Caco-2 (cell line): ENCODE data around the gene NEUROD4. TPM values are rescaled to one million over a fixed set of nuclear protein-coding genes. Genes with fewer than 3 reads are reported as not detected.

Experiments used
- BruUV-seq: library from RNA; stranded (reverse); fragments of 400-500 nt; replicated peaks from 2 replicates; lab custom pipeline; 2021; lab: Mats Ljungman, UMichigan
- CTCF ChIA-PET: fragments of 300-600 bp; sonication (Branson Sonifier 250); formaldehyde crosslinking; loops from one replicate; lab custom pipeline; 2022; ENCODE audit warnings: antibody characterized with exemption; lab: Charles Lee
- POLR2A ChIA-PET: fragments of 300-600 bp; sonication (Branson Sonifier 250); formaldehyde crosslinking; loops from one replicate; lab custom pipeline; 2022; ENCODE audit warnings: antibody characterized with exemption; lab: Charles Lee
- DNase-seq, 2 experiments: peaks; one replicate each; pipeline versions ENCODE4 v3.0.0 to v3.0.0-alpha.2; 2020 to 2022
- H3K27me3 ChIP-seq: replicated peaks from 2 replicates; pipeline ENCODE4 v1.6.0; 2011; ENCODE audit warnings: low read length; ENCODE audit not compliant: control insufficient read depth, insufficient read depth
- H3K36me3 ChIP-seq: 2 replicates; pipeline ENCODE4 v1.5.1; 2011; ENCODE audit warnings: low read length; ENCODE audit not compliant: control insufficient read depth, insufficient read depth
- H3K4me1 ChIP-seq: fragments of 250-450 bp; sonication (Bioruptor Pico); 2 replicates; pipeline ENCODE4 v1.5.1; 2020; ENCODE audit warnings: mild to moderate bottlenecking
- H3K4me3 ChIP-seq: 2 replicates; pipeline ENCODE4 v1.5.1; 2011; ENCODE audit warnings: low read depth, mild to moderate bottlenecking, control low read depth, low read length
- H3K9me3 ChIP-seq: fragments of 250-450 bp; sonication (Bioruptor Pico); 2 replicates; pipeline ENCODE4 v1.5.1; 2020; ENCODE audit warnings: mild to moderate bottlenecking, moderate library complexity
- H3K27ac Mint-ChIP-seq: one replicate; pipeline ENCODE4 v1.8.0; 2022; ENCODE audit warnings: mixed read lengths; ENCODE audit not compliant: unreplicated experiment
- H3K27me3 Mint-ChIP-seq: one replicate; pipeline ENCODE4 v1.8.0; 2022; ENCODE audit warnings: mixed read lengths; ENCODE audit not compliant: insufficient read depth, unreplicated experiment
- H3K36me3 Mint-ChIP-seq: one replicate; pipeline ENCODE4 v1.8.0; 2022; ENCODE audit warnings: mild to moderate bottlenecking, mixed read lengths; ENCODE audit not compliant: insufficient read depth, unreplicated experiment
- H3K4me1 Mint-ChIP-seq: one replicate; pipeline ENCODE4 v1.8.0; 2022; ENCODE audit warnings: low read depth, mixed read lengths; ENCODE audit not compliant: unreplicated experiment
- H3K4me3 Mint-ChIP-seq: one replicate; pipeline ENCODE4 v1.8.0; 2022; ENCODE audit warnings: mild to moderate bottlenecking, moderate library complexity, mixed read lengths; ENCODE audit not compliant: unreplicated experiment
- H3K9me3 Mint-ChIP-seq: one replicate; pipeline ENCODE4 v1.8.0; 2022; ENCODE audit warnings: mixed read lengths; ENCODE audit not compliant: unreplicated experiment
- intact Hi-C: fragments of 100-400 bp; cut with micrococcal nuclease; formaldehyde crosslinking; loops from one replicate; pipeline ENCODE4 v1.10.0; 2022; ENCODE audit not compliant: unreplicated experiment
- total RNA-seq: library from RNA; stranded (reverse); gene quantifications from 2 replicates; pipeline ENCODE4 v1.2.3, GENCODE V29; 2022
- TF ChIP-seq, protein P1 (sequence below), 2 experiments: fragments of 200-600 bp in 1 of 2; IDR thresholded peaks; 1 replicate in 1 of 2; 2 replicates in 1 of 2; pipeline versions ENCODE4 v1.5.1 to v1.8.0; 2011 to 2022; ENCODE audit warnings: antibody characterized with exemption in 1 of 2, control low read depth in 1 of 2, inconsistent platforms in 1 of 2, low read depth in 1 of 2, low read length in 1 of 2, mild to moderate bottlenecking in 1 of 2, moderate library complexity in 1 of 2; ENCODE audit not compliant: insufficient read depth in 1 of 2, severe bottlenecking in 1 of 2, unreplicated experiment in 1 of 2

The NEUROD4 gene
- total RNA-seq, 1 experiment from 2014 or later = not detected

GRCh38 chr12:54996205-54996604, 23.6 kb upstream of the NEUROD4 start:
- no peak for DNase-seq
- Mint-ChIP-seq H3K36me3 (no peaks in the 10 kb centered on the region), H3K27ac (no peak overlapping the region), H3K4me3 (no peak overlapping the region), H3K4me1 (no peaks in the 10 kb centered on the region), H3K27me3 (peaks cover 22% of the 10 kb centered on the region), H3K9me3 (no peaks in the 10 kb centered on the region)
- intact Hi-C loops = no loop called here
- H3K4me3 ChIP-seq = no peak overlapping the region
- TF ChIP-seq, protein P1, sequence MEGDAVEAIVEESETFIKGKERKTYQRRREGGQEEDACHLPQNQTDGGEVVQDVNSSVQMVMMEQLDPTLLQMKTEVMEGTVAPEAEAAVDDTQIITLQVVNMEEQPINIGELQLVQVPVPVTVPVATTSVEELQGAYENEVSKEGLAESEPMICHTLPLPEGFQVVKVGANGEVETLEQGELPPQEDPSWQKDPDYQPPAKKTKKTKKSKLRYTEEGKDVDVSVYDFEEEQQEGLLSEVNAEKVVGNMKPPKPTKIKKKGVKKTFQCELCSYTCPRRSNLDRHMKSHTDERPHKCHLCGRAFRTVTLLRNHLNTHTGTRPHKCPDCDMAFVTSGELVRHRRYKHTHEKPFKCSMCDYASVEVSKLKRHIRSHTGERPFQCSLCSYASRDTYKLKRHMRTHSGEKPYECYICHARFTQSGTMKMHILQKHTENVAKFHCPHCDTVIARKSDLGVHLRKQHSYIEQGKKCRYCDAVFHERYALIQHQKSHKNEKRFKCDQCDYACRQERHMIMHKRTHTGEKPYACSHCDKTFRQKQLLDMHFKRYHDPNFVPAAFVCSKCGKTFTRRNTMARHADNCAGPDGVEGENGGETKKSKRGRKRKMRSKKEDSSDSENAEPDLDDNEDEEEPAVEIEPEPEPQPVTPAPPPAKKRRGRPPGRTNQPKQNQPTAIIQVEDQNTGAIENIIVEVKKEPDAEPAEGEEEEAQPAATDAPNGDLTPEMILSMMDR (IDR thresholded peaks at IDR 0.05; ENCODE audit: insufficient read depth in 1 of 2, low read depth in 1 of 2, low read length in 1 of 2, severe bottlenecking in 1 of 2, unreplicated experiment in 1 of 2) = no peak
- ChIA-PET CTCF (interaction anchor here (1.3 to 2.4 kb wide), 2 partner anchors 72 to 76 kb away, joined by 3 to 6 read pairs; no protein-coding TSS in a partner anchor), POLR2A (no interaction called here)
- no TSS peak for BruUV-seq
- no peaks in the 10 kb centered on the region for H3K36me3 ChIP-seq
- H3K4me1 ChIP-seq = no peaks in the 10 kb centered on the region
- no peaks in the 10 kb centered on the region for H3K27me3 ChIP-seq
- no peaks in the 10 kb centered on the region for H3K9me3 ChIP-seq

- H3K4me1 Mint-ChIP-seq = no peaks in the 10 kb centered on the region
- ChIA-PET POLR2A (no interaction called here), CTCF (no interaction called here)
- intact Hi-C loops = no loop called here
- no peaks in the 10 kb centered on the region for H3K36me3 Mint-ChIP-seq
- no peak for DNase-seq
- Histone ChIP-seq H3K4me1 (no peaks in the 10 kb centered on the region), H3K36me3 (no peaks in the 10 kb centered on the region), H3K4me3 (no peak overlapping the region), H3K9me3 (no peaks in the 10 kb centered on the region), H3K27me3 (no peaks in the 10 kb centered on the region)
- BruUV-seq = no TSS peak
- TF ChIP-seq, protein P1 (IDR thresholded peaks at IDR 0.05; ENCODE audit: insufficient read depth in 1 of 2, low read depth in 1 of 2, low read length in 1 of 2, severe bottlenecking in 1 of 2, unreplicated experiment in 1 of 2) = no peak
- H3K9me3 Mint-ChIP-seq = no peaks in the 10 kb centered on the region
- H3K4me3 Mint-ChIP-seq = no peak overlapping the region
- H3K27me3 Mint-ChIP-seq = peaks cover 29% of the 10 kb centered on the region
- H3K27ac Mint-ChIP-seq = no peak overlapping the region
Observed at GRCh38 chr12:54997929-54998522, 21.7 kb upstream of the NEUROD4 start.

GRCh38 chr12:54998958-54999510, 20.7 kb upstream of the NEUROD4 start:
- Mint-ChIP-seq H3K27me3 (peaks cover 29% of the 10 kb centered on the region), H3K27ac (no peak overlapping the region), H3K9me3 (no peaks in the 10 kb centered on the region), H3K4me3 (no peak overlapping the region), H3K36me3 (no peaks in the 10 kb centered on the region), H3K4me1 (no peaks in the 10 kb centered on the region)
- H3K4me1 ChIP-seq = no peaks in the 10 kb centered on the region
- no peaks in the 10 kb centered on the region for H3K36me3 ChIP-seq
- TF ChIP-seq, protein P1 (IDR thresholded peaks at IDR 0.05; ENCODE audit: insufficient read depth in 1 of 2, low read depth in 1 of 2, low read length in 1 of 2, severe bottlenecking in 1 of 2, unreplicated experiment in 1 of 2) = no peak
- no TSS peak for BruUV-seq
- intact Hi-C loops = no loop called here
- ChIA-PET CTCF (no interaction called here), POLR2A (no interaction called here)
- no peak overlapping the region for H3K4me3 ChIP-seq
- no peaks in the 10 kb centered on the region for H3K27me3 ChIP-seq
- no peak for DNase-seq
- no peaks in the 10 kb centered on the region for H3K9me3 ChIP-seq
